K562 (cell line): ENCODE results near the gene ATP2B1. TPM values are rescaled to one million over a fixed set of nuclear protein-coding genes. Genes with fewer than 3 reads are reported as not detected.
A peak's percentile ranks its signal among the peaks of the same experiment; 100 is the strongest.

Experiments used
- CBX3 ChIP-seq, 2 experiments: IDR thresholded peaks; 1 replicate in 1 of 2; 2 replicates in 1 of 2; pipeline ENCODE4 v1.6.1; 2012; ENCODE audit warnings: inconsistent platforms in 2 of 2, low read length in 2 of 2, borderline replicate concordance in 1 of 2, control low read depth in 1 of 2
- FOXJ2 ChIP-seq: fragments of 200-800 bp; sonication (Bioruptor generic); IDR thresholded peaks from 2 replicates; pipeline ENCODE4 v1.6.1; 2016; ENCODE audit warnings: missing genetic modification characterization, missing compliant biosample characterization
- L3MBTL2 ChIP-seq: fragments of 450-650 bp; IDR thresholded peaks from 2 replicates; pipeline ENCODE4 v1.6.1; 2016; ENCODE audit warnings: mild to moderate bottlenecking, moderate library complexity
- MIER1 ChIP-seq: fragments of 450-650 bp; IDR thresholded peaks from 2 replicates; pipeline ENCODE4 v1.6.1; 2016; ENCODE audit warnings: antibody characterized with exemption, mild to moderate bottlenecking, low read depth
- RB1 ChIP-seq: fragments of 450-650 bp; IDR thresholded peaks from 2 replicates; pipeline ENCODE4 v1.6.1; 2017; ENCODE audit warnings: low read depth, mild to moderate bottlenecking
- RBFOX2 ChIP-seq: fragments of 200-400 bp; formaldehyde crosslinking; IDR thresholded peaks from 2 replicates; pipeline ENCODE4 v1.6.1; 2017; ENCODE audit warnings: low read depth, mild to moderate bottlenecking, low read length, moderate library complexity
- REST ChIP-seq, 2 experiments: fragments of 450-650 bp; formaldehyde crosslinking in 1 of 2; IDR thresholded peaks; 2 replicates each; pipeline versions ENCODE4 v1.4.0 to v1.6.1; 2014 to 2020; ENCODE audit warnings: mild to moderate bottlenecking in 2 of 2, borderline replicate concordance in 1 of 2, low read depth in 1 of 2
- SAP30 ChIP-seq: fragments of 200-600 bp; sonication (generic); IDR thresholded peaks from 2 replicates; pipeline ENCODE4 v1.6.1; 2012; ENCODE audit warnings: borderline replicate concordance, low read depth, mild to moderate bottlenecking, moderate library complexity, low read length, control low read depth, inconsistent platforms; ENCODE audit not compliant: insufficient read depth, poor library complexity, severe bottlenecking
- YY1 ChIP-seq, 3 experiments: IDR thresholded peaks; 2 replicates each; pipeline ENCODE4 v1.6.1; 2011; ENCODE audit warnings: low read length in 2 of 3, mild to moderate bottlenecking in 2 of 3, moderate library complexity in 2 of 3, borderline replicate concordance in 1 of 3, control low read depth in 1 of 3, low read depth in 1 of 3; ENCODE audit not compliant: insufficient read depth in 3 of 3, insufficient replicate concordance in 2 of 3, control insufficient read depth in 1 of 3, insufficient read length in 1 of 3; ENCODE audit errors: extremely low read depth in 1 of 3
- ZBTB9 ChIP-seq: fragments of 450-650 bp; formaldehyde crosslinking; IDR thresholded peaks from 2 replicates; pipeline ENCODE4 v1.4.0; 2020; ENCODE audit warnings: mild to moderate bottlenecking, moderate library complexity
- ZNF431 ChIP-seq: sonication (generic); formaldehyde crosslinking; IDR thresholded peaks from 2 replicates; pipeline ENCODE4 v1.8.0; 2022; ENCODE audit warnings: mild to moderate bottlenecking, missing genetic modification reagents
- polyA plus RNA-seq, 8 experiments: library from polyadenylated mRNA; depleted of rRNA in 4 of 8; stranded (reverse) in 5 of 8; unstranded in 3 of 8; fragments of >200 nt; fragmentation: Nextera tagmentation in 2 of 8; fragmentation: Illumina TruSeq in 1 of 8; extraction: Ambion mirVana in 2 of 8; extraction: Trizol in 1 of 8; gene quantifications; 2 replicates each; pipeline versions ENCODE4 v1.2.1 to v1.2.3, GENCODE V29; 2011 to 2014; ENCODE audit warnings: inconsistent platforms in 1 of 8, missing spikeins in 1 of 8
- total RNA-seq, 7 experiments: library from RNA; depleted of rRNA in 6 of 7; stranded (reverse); fragments of >200 nt in 6 of 7; fragmentation: Illumina TruSeq in 2 of 7; extraction: Trizol in 2 of 7; gene quantifications; 2 replicates each; pipeline versions ENCODE4 v1.2.1 to v1.2.3, GENCODE V29; 2011 to 2021; ENCODE audit warnings: low replicate concordance in 1 of 7

Gene ATP2B1
- total and polyA plus RNA-seq, 9 of the 15 experiments (the other 6 are each of a cell fraction or from before 2014, with no cell fraction given) = 8.6 to 39.0 (median 27.8) TPM

- TF ChIP-seq SAP30 (peak; percentile 70), REST (IDR thresholded peaks at IDR 0.05; ENCODE audit: borderline replicate concordance) (0 out of 2 replicates have a peak, but pooled peaks have one; percentile 31), REST (CRISPR knock-in tag; IDR thresholded peaks at IDR 0.05; ENCODE audit: low read depth) (no peak), ZBTB9 (peak; percentile 66; the same call in 1 of the 2 replicates), MIER1 (no peak), RB1 (0 out of 2 replicates have a peak, but pooled peaks have one; percentile 48), ZNF431 (CRISPR knock-in tag) (0 out of 2 replicates have a peak, but pooled peaks have one; percentile 35), RBFOX2 (peak; percentile 84), FOXJ2 (peak; percentile 55; the same call in 1 of the 2 replicates), CBX3 (IDR thresholded peaks at IDR 0.05; ENCODE audit: borderline replicate concordance in 1 of 2, low read length in 2 of 2) (no peak), L3MBTL2 (peak; percentile 49; the same call in 1 of the 2 replicates), YY1 (IDR thresholded peaks at IDR 0.05; ENCODE audit: borderline replicate concordance in 1 of 3, control insufficient read depth in 1 of 3, extremely low read depth in 1 of 3, insufficient read depth in 3 of 3, insufficient read length in 1 of 3, insufficient replicate concordance in 2 of 3, low read depth in 1 of 3, low read length in 2 of 3) (peak in 2 of 3 experiments; percentile 29 to 63)
These were observed at the start of gene ATP2B1 (continued) for GRCh38 chr12:89708565-89709156.
